H4 (cell line): ENCODE data around the gene MED7. TPM values are rescaled to one million over a fixed set of nuclear protein-coding genes. Genes with fewer than 3 reads are reported as not detected.
"Not testable (repeated sequence)": the region's sequence is repeated elsewhere in the genome, so short reads cannot be mapped to it uniquely, and the experiment has no call there.

Experiments
- DNase-seq: peaks from one replicate; pipeline ENCODE4 v3.0.0-alpha.2; 2015; ENCODE audit warnings: low spot score
- total RNA-seq: library from RNA; depleted of rRNA; stranded (reverse); fragments of >200 nt; shearing (Covaris generic); gene quantifications from 2 replicates; pipeline ENCODE4 v1.2.3, GENCODE V29; 2014; rRNA removed

The MED7 gene
- total RNA-seq = 10.4 and 20.0 TPM in 2 replicates

GRCh38 chr5:157142317-157143126 lies at the start of gene MED7:
Gene MED7, minus strand, starts transcription at chr5:157142865. Its CDS starts 3,434 bp downstream, at chr5:157139431.
- DNase-seq = peak; percentile 98

GRCh38 chr5:157189223-157189622 lies 46.6 kb upstream of the MED7 start:
- DNase-seq = no peak

- no peak for DNase-seq
These were observed 45.6 kb upstream of the MED7 start for GRCh38 chr5:157188270-157188669.

GRCh38 chr5:157187046-157187754 lies 44.5 kb upstream of the MED7 start:
- DNase-seq = no peak

GRCh38 chr5:157186309-157187045 lies 43.8 kb upstream of the MED7 start:
- DNase-seq = no peak

GRCh38 chr5:157185122-157185521 lies 42.5 kb upstream of the MED7 start:
- DNase-seq = not testable (repeated sequence)

- DNase-seq = no peak
These were observed 41.5 kb upstream of the MED7 start for GRCh38 chr5:157184117-157184670.

GRCh38 chr5:157182143-157182757 lies 39.6 kb upstream of the MED7 start:
- no peak for DNase-seq

- no peak for DNase-seq
These were observed 38.0 kb upstream of the MED7 start, which contains the start of gene ITK for GRCh38 chr5:157180374-157181264. Gene ITK, plus strand, starts transcription at chr5:157180840. Its CDS starts 138 bp downstream, at chr5:157180978.

GRCh38 chr5:157178966-157179365 lies 36.3 kb upstream of the MED7 start:
- DNase-seq = no peak

GRCh38 chr5:157177953-157178352 lies 35.3 kb upstream of the MED7 start:
- no peak for DNase-seq

- no peak for DNase-seq
These were observed 32.5 kb upstream of the MED7 start for GRCh38 chr5:157175071-157175612.

GRCh38 chr5:157172403-157172802 lies 29.7 kb upstream of the MED7 start:
- no peak for DNase-seq

GRCh38 chr5:157168286-157168685 lies 25.6 kb upstream of the MED7 start:
- DNase-seq = no peak

- DNase-seq = peak; percentile 68
These were observed 24.6 kb upstream of the MED7 start for GRCh38 chr5:157167214-157167621.

- no peak for DNase-seq
These were observed 23.8 kb upstream of the MED7 start, which contains the start of gene GARIN3 for GRCh38 chr5:157166214-157167213. Gene GARIN3, minus strand, starts transcription at chr5:157166264. Its CDS starts 96 bp downstream, at chr5:157166168.

GRCh38 chr5:157165668-157166067 lies 23.0 kb upstream of the MED7 start:
- no peak for DNase-seq

GRCh38 chr5:157165261-157165660 lies 22.6 kb upstream of the MED7 start:
- no peak for DNase-seq

GRCh38 chr5:157164521-157164920 lies 21.9 kb upstream of the MED7 start:
- no peak for DNase-seq
